GM13976 (cell line): Measurements from ENCODE around the gene TRIAP1.

Experiments
- DNase-seq: peaks from one replicate; pipeline ENCODE4 v3.0.0; 2012; ENCODE audit warnings: low spot score
- CTCF ChIP-seq: IDR thresholded peaks from 2 replicates; pipeline ENCODE4 v1.5.1; 2012; ENCODE audit warnings: borderline replicate concordance, mild to moderate bottlenecking; ENCODE audit not compliant: insufficient read depth; ENCODE audit errors: extremely low read depth, missing control alignments, control extremely low read depth
- in situ Hi-C: fragments of 300-500 bp; cut with MboI; formaldehyde crosslinking; loops from one replicate; pipeline ENCODE4 v1.12.0; 2022; ENCODE audit warnings: low sequenced_read_pairs, mixed read lengths, inconsistent platforms; ENCODE audit not compliant: unreplicated experiment

The TRIAP1 gene

GRCh38 chr12:120468325-120468820 is 22.2 kb upstream of the TRIAP1 start:
- in situ Hi-C loops: no loop called here
- peak; percentile 46 for DNase-seq
- no peak for TF ChIP-seq CTCF

DNA sequence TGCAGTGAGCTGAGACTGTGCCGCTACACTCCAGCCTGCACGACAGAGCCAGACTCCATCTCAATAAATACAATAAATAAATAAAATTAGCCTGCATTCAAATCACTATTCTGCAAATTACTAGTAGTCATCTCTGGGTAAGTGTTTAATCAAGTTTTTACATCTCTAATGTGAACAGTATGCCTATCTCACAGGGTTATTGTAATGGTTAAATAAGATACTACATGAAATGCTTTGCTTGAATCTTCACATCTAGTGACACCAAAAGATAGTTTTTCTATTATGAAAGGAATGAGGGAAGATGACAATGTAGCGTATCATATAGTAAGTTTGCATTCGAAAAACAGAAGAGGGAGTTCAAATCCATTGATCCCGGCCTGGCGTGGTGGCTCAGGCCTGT is 21.3 kb upstream of the TRIAP1 start:
- in situ Hi-C loops: no loop called here
- DNase-seq: no peak
- TF ChIP-seq CTCF: no peak

DNA sequence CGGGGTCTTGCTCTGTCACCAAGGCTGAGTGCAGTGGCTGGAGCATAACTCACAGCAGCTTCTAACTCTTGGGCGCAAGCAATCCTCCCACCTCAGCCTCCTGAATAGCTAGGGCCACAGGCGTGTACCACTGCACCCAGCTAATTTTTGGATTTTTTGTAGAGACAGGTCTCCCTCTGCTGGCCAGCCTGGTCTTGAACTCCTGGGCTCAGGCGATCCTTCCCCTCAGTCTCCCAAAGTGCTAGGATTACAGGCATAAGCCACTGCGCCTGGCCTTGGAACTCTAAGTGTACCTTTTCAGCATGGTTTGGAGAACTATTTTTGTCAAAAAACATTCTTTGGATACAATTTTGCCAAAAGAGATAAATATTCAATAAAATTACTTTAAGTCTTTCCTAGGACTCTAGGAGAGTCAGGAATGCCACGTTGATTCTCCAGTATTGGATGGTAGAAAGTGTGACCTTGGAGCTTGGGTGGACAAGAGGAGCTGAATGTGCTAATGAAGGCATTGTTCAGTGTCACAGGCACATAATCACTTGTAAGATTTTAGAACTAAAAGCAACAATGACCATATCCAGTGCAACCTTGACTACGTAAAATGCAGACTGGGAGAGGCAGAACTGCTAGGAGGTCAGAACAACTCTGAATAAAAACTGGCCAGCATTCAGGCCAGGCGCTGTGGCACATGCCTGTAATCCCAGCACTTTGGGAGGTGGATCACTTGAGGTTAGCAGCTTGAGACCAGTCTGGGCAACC is 20.6 kb upstream of the TRIAP1 start:
- in situ Hi-C loops: no loop called here
- peak; percentile 40 for TF ChIP-seq CTCF
- no peak for DNase-seq

DNA sequence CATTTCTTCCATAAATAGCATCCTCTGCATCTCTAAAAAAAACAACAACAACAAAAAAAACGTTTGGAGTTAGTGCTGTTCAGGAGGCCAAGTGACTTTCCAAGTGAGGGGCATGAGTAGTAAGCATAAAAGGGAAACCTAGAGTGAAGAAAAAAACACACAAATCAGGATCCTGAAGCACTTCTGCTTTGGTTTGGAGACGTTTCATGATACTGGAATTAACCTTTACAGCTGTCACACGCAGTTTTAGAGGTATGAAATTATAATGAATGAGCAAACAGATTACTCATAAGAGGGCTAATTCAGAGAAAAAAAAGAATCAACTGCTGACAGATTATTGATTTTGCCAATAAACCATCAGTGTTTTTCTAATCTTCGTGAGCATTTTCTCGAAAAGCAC is 19.6 kb upstream of the TRIAP1 start:
- TF ChIP-seq CTCF: no peak
- DNase-seq: no peak
- in situ Hi-C loops: no loop called here

DNA sequence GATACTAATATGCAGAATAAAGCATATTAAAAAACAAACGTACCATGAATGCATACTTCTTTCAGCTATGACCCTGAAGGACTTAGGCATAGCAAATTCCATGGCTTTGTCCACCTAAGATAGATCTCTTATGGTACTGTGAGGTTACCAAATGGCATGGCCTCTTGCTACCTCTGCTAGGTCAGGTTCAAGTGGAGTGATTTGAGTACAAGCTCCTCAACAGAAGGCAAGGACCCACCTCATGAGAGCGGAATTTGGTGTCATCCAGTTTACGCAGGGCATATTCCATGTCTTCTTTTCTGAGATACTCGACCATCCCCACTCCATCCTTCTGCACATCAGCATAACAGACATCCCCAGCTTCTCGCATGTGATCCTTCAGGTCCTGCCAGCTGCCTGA is 17.5 kb upstream of the TRIAP1 start:
- no peak for DNase-seq
- in situ Hi-C loops: no loop called here
- no peak for TF ChIP-seq CTCF

GRCh38 chr12:120462099-120462640 is 16.0 kb upstream of the TRIAP1 start:
- no peak for TF ChIP-seq CTCF
- DNase-seq: no peak
- in situ Hi-C loops: no loop called here
